ENCODE results near the gene CDS2.

CDS2 gene

DNA sequence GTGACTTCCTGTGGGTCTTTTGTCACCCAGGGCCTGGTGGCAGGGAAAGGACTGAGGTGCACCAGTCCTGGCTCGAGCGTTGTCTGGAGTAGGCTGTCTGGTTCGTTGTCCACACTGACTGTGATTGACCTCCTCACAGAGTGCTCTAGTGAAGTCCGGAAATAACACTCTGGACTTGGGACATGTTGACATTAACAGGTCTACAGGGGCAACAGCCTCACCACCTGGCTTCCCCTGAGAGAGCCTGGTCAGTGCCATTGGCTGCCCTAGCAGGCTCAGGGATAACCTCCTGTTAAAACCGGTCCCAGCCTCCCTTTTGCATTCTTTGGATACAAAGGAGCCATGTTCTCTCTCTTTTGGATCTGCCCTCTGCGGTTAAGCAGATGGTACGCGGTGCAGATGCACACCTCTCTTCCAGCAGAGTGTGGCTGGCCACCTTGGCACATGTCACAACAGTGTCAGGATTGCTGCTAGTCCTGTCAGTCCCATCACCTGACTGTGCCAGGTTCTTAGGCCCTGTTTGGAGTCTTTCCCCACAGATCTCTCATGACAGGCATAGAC lies 46.2 kb downstream of the CDS2 start:
- Mint-ChIP-seq H3K4me1 (ENCODE audit: low read depth) (peaks cover 39% of the 10 kb centered on the region), H3K36me3 (ENCODE audit: low read depth) (peaks cover 50% of the 10 kb centered on the region), H3K4me3 (no peak overlapping the region), H3K27ac (peak overlapping the region; percentile 30), H3K27me3 (no peaks in the 10 kb centered on the region), H3K9me3 (no peaks in the 10 kb centered on the region)
- DNase-seq = no peak

DNA sequence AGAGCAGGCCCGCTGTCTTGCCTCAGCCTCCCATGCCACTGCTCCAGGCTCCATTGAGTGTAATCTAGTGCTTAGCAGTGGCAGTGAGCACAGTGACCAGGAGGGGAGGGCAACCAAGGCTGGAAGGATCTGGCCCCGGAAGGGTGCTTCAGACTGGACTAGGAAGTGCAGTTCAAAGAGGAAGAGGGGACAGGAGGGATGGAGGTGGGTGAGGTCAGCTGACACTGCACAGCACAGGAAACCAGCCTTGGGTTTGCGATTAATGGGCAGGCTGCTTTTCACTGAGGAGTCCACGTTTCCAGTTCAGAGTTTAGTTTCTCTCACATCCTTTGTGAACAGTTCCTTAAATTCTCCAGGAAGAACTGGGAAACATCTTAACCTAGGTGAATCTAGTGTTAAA lies 46.9 kb downstream of the CDS2 start:
- Mint-ChIP-seq H3K4me1 (ENCODE audit: low read depth) (peaks cover 33% of the 10 kb centered on the region), H3K4me3 (no peak overlapping the region), H3K27ac (peak overlapping the region; percentile 45), H3K9me3 (no peaks in the 10 kb centered on the region), H3K27me3 (no peaks in the 10 kb centered on the region), H3K36me3 (ENCODE audit: low read depth) (peaks cover 58% of the 10 kb centered on the region)
- DNase-seq = no peak

GRCh38 chr20:5177071-5177470 lies 50.3 kb downstream of the CDS2 start:
- Mint-ChIP-seq H3K4me3 (no peak overlapping the region), H3K27me3 (no peaks in the 10 kb centered on the region), H3K36me3 (ENCODE audit: low read depth) (peaks cover 77% of the 10 kb centered on the region), H3K9me3 (no peaks in the 10 kb centered on the region), H3K27ac (peak overlapping the region; percentile 39), H3K4me1 (ENCODE audit: low read depth) (peaks cover 4% of the 10 kb centered on the region)
- no peak for DNase-seq

DNA sequence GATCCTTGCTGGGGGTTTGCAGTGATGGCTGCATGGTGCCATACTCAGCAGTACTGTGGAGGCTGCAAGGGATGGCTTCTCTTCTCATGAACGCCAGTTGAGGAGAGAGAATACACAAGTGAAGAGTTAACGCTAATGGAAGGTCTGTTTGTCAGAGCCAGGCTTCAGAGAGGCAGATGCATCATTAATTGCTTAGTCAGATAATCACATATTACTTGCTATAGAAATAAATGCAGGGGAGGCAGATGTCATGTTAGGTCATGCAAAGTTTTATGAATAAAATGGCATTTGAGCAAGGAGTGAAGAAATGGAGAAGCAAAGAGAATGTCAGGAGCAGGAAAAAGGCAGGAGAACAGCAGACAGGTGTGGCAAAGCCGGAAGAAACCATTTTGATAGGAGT lies 51.2 kb downstream of the CDS2 start:
- Mint-ChIP-seq H3K4me3 (no peak overlapping the region), H3K9me3 (no peaks in the 10 kb centered on the region), H3K4me1 (ENCODE audit: low read depth) (no peaks in the 10 kb centered on the region), H3K27me3 (no peaks in the 10 kb centered on the region), H3K27ac (no peak overlapping the region), H3K36me3 (ENCODE audit: low read depth) (peaks cover 86% of the 10 kb centered on the region)
- no peak for DNase-seq

DNA sequence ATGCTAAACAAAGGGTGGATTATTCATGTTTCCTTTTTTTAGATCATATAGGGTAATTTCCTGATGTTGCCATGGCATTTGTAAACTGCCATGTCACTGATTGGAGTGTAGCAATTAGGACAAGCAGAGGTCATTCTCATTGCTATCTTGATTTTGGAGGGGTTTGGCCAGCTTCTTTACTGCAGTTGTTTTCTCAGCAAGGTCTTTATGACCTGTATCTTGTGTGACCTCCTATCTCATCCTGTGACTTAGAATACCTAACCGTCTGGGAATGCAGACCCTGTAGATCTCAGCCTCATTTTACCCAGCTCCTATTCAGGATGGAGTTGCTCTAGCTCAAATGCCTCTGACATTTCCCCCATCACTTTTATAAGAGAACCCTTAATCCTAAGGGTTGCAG lies 53.6 kb downstream of the CDS2 start:
- Mint-ChIP-seq H3K4me1 (ENCODE audit: low read depth) (peaks cover 1% of the 10 kb centered on the region), H3K27me3 (no peaks in the 10 kb centered on the region), H3K36me3 (ENCODE audit: low read depth) (peaks cover 86% of the 10 kb centered on the region), H3K27ac (peak overlapping the region; percentile 65), H3K9me3 (no peaks in the 10 kb centered on the region), H3K4me3 (no peak overlapping the region)
- DNase-seq = no peak

GRCh38 chr20:5180933-5181332 lies 54.1 kb downstream of the CDS2 start:
- no peaks in the 10 kb centered on the region for H3K27me3 Mint-ChIP-seq
- no peak for DNase-seq
- H3K9me3 Mint-ChIP-seq = no peaks in the 10 kb centered on the region
- H3K4me1 Mint-ChIP-seq (ENCODE audit: low read depth) = peaks cover 1% of the 10 kb centered on the region
- H3K36me3 Mint-ChIP-seq (ENCODE audit: low read depth) = peaks cover 88% of the 10 kb centered on the region
- H3K4me3 Mint-ChIP-seq = no peak overlapping the region
- H3K27ac Mint-ChIP-seq = peak overlapping the region; percentile 65

- H3K27me3 Mint-ChIP-seq = no peaks in the 10 kb centered on the region
- no peaks in the 10 kb centered on the region for H3K9me3 Mint-ChIP-seq
- peak overlapping the region; percentile 39 for H3K27ac Mint-ChIP-seq
- no peak for DNase-seq
- no peak overlapping the region for H3K4me3 Mint-ChIP-seq
- H3K36me3 Mint-ChIP-seq (ENCODE audit: low read depth) = peaks cover 89% of the 10 kb centered on the region
- peaks cover 1% of the 10 kb centered on the region for H3K4me1 Mint-ChIP-seq (ENCODE audit: low read depth)
These were observed 54.7 kb downstream of the CDS2 start for GRCh38 chr20:5181492-5181891.

DNA sequence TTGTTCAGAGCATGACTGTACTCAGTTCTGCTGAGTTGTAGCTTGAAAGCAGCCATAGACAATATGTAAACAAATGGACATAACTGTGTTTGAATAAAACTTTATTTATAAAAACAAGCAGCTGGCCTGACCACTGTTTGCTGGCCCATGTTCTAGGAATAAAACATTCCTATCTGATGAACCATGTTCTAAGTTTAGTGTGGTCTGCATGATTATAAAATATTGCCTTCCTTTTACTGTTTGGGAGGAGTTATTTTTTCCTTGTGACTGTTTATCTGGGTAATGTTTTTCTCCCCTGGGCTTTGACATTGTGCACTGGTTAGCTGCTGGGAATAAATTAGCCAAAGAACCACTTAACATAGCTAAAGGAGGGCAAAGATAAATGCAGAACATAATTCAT lies 55.1 kb downstream of the CDS2 start:
- no peak overlapping the region for H3K4me3 Mint-ChIP-seq

DNA sequence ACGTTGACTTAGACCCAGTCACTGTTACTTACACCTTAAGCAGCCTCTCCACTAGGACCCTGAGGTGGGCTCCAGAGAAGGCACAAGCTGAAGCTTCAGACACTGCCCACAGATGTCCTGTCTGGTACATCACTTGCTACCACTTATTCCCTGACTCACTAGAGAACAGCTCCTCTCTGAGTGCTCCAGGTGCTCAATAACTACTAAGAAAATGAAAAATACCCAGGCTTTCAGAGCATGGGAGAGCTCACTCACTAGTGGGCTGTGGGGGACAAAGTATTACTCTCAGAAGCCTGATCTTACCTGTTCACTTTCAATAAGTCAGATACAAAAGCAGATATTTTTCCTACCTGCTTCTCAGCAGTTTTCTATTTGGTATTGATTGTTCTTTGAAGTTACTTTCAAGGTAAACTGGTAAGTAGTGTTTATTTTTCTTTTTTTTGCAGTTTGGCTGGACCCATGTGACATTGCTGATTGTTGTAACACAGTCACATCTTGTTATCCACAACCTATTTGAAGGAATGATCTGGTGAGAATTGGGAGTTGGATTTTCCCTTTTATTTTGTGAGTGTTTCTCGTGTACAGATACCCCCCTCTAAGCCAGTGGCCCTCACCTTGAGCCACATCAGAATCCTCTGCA lies 55.9 kb downstream of the CDS2 start:
- H3K4me3 Mint-ChIP-seq = no peak overlapping the region
- H3K36me3 Mint-ChIP-seq (ENCODE audit: low read depth) = peaks cover 84% of the 10 kb centered on the region
- no peaks in the 10 kb centered on the region for H3K9me3 Mint-ChIP-seq
- peaks cover 1% of the 10 kb centered on the region for H3K4me1 Mint-ChIP-seq (ENCODE audit: low read depth)
- H3K27me3 Mint-ChIP-seq = no peaks in the 10 kb centered on the region
- peak overlapping the region; percentile 34 for H3K27ac Mint-ChIP-seq
- no peak for DNase-seq

More for the DNA sequence above, 55.1 kb downstream of the CDS2 start:
- Mint-ChIP-seq H3K36me3 (ENCODE audit: low read depth) (peaks cover 89% of the 10 kb centered on the region), H3K27me3 (no peaks in the 10 kb centered on the region), H3K27ac (peak overlapping the region; percentile 22), H3K9me3 (no peaks in the 10 kb centered on the region), H3K4me1 (ENCODE audit: low read depth) (peaks cover 1% of the 10 kb centered on the region)
- DNase-seq = no peak

DNA sequence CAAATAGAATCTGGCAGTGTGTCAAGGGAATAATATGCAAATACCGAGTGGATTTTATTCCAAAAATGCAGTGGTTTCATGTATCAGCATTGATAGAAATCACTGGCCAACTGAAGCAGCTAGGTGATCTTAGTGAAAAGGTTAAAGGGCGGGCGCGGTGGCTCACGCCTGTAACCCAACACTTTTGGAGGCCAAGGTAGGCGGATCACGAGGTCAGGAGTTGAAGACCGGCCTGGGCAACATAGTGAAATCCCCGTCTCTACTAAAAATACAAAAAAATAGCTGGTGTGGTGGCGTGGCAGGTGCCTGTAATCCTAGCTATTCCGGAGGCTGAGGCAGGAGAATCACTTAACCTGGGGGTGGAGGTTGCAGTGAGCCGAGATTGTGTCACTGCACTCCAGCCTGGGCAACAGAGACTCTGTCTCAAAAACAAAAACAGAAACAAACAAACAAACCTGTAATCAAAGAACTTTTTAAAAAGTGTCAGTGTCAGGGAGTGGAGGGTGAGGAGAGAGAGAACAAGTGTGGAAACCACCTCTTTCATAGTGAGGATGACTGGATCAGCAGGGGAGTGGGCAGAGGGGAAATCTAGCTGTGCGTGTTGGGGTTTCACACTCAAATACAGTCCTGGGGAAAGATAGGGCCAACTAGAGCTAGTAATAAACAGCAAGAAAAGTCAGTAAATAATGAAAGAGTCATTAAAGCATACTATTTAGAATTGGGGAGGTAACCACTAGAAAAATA lies 57.1 kb downstream of the CDS2 start:
- Mint-ChIP-seq H3K36me3 (ENCODE audit: low read depth) (peaks cover 83% of the 10 kb centered on the region), H3K27ac (peak overlapping the region; percentile 49), H3K4me1 (ENCODE audit: low read depth) (peaks cover 1% of the 10 kb centered on the region), H3K9me3 (no peaks in the 10 kb centered on the region), H3K27me3 (no peaks in the 10 kb centered on the region), H3K4me3 (no peak overlapping the region)
- no peak for DNase-seq

- H3K4me1 Mint-ChIP-seq (ENCODE audit: low read depth) = peaks cover 1% of the 10 kb centered on the region
- H3K36me3 Mint-ChIP-seq (ENCODE audit: low read depth) = peaks cover 85% of the 10 kb centered on the region
- no peak overlapping the region for H3K4me3 Mint-ChIP-seq
- H3K27me3 Mint-ChIP-seq = no peaks in the 10 kb centered on the region
- DNase-seq = no peak
- H3K9me3 Mint-ChIP-seq = no peaks in the 10 kb centered on the region
- H3K27ac Mint-ChIP-seq = peak overlapping the region; percentile 55
These were observed 57.9 kb downstream of the CDS2 start for GRCh38 chr20:5184684-5185083.

DNA sequence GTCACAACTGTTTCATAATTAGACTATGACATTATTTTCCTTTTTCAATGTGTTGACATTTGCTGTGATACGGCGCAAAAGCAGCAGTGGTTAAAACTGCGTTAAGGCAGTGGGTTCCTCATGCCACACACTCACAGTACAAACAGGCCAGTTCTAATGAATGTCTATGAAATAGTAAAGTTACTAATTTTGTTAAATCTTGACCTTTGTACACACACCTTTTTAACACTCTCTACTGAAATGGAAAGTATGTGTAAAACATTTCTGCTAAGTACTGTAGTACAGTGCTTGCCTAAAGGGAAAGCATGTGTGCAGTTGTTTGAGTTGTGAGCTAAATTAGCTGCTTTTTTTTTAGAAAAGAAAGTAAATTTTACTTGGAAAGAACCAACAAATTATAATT lies 60.3 kb downstream of the CDS2 start:
- H3K4me1 Mint-ChIP-seq (ENCODE audit: low read depth) = peaks cover 7% of the 10 kb centered on the region
- H3K27me3 Mint-ChIP-seq = no peaks in the 10 kb centered on the region
- H3K9me3 Mint-ChIP-seq = no peaks in the 10 kb centered on the region
- H3K36me3 Mint-ChIP-seq (ENCODE audit: low read depth) = peaks cover 83% of the 10 kb centered on the region
- H3K4me3 Mint-ChIP-seq = no peak overlapping the region
- DNase-seq = no peak
- H3K27ac Mint-ChIP-seq = peak overlapping the region; percentile 54

DNA sequence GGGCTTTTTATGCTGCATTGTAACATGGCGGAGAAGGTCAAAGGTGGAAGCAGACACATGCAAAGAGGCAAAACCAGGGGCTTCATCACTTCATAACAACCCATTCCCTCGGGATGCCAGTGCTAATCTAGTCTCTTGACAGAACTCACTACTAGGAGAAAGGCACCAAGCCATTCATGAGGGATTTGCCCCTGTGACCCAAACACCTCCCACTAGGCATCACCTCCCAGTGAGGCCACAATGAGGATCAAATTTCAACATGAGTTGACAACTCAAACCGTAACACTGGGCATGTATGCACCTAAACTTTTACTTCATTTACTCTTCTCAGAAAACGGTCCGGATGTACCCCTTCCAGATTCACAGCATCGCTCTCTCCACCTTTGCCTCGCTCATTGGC lies 61.9 kb downstream of the CDS2 start:
- H3K9me3 Mint-ChIP-seq = no peaks in the 10 kb centered on the region
- H3K27me3 Mint-ChIP-seq = no peaks in the 10 kb centered on the region
- no peak overlapping the region for H3K4me3 Mint-ChIP-seq
- peaks cover 19% of the 10 kb centered on the region for H3K4me1 Mint-ChIP-seq (ENCODE audit: low read depth)
- no peak for DNase-seq
- H3K27ac Mint-ChIP-seq = peak overlapping the region; percentile 69
- peaks cover 76% of the 10 kb centered on the region for H3K36me3 Mint-ChIP-seq (ENCODE audit: low read depth)

DNA sequence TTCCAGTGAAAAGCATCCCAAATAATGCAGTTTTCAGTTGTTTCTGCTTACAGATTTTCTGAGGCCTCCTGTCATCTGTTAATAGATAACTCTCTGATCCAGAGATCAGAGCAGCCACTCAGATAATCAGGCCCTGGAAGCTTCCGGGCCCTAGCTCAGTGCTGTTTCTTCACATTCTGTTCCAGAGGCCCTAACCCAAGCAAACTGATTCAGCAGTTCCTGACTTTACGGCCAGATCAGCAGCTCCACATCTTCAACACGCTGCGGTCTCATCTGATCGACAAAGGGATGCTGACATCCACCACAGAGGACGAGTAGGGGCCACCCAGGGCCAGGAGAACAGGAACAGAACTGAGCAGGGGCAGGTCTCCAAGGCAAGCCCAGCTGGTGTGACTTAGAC lies 63.1 kb downstream of the CDS2 start:
- peaks cover 76% of the 10 kb centered on the region for H3K36me3 Mint-ChIP-seq (ENCODE audit: low read depth)
- no peak for DNase-seq
- peak overlapping the region; percentile 70 for H3K27ac Mint-ChIP-seq
- H3K4me1 Mint-ChIP-seq (ENCODE audit: low read depth) = peaks cover 17% of the 10 kb centered on the region
- no peak overlapping the region for H3K4me3 Mint-ChIP-seq
- H3K9me3 Mint-ChIP-seq = no peaks in the 10 kb centered on the region
- H3K27me3 Mint-ChIP-seq = no peaks in the 10 kb centered on the region

GRCh38 chr20:5190444-5190843 lies 63.6 kb downstream of the CDS2 start:
- H3K27ac Mint-ChIP-seq = peak overlapping the region; percentile 70
- no peak for DNase-seq
- H3K9me3 Mint-ChIP-seq = no peaks in the 10 kb centered on the region
- H3K27me3 Mint-ChIP-seq = no peaks in the 10 kb centered on the region
- H3K36me3 Mint-ChIP-seq (ENCODE audit: low read depth) = peaks cover 76% of the 10 kb centered on the region
- no peak overlapping the region for H3K4me3 Mint-ChIP-seq
- H3K4me1 Mint-ChIP-seq (ENCODE audit: low read depth) = peaks cover 17% of the 10 kb centered on the region
